ENCODE data around the gene TEX14. TPM values are rescaled to one million over a fixed set of nuclear protein-coding genes. Genes with fewer than 3 reads are reported as not detected.
"Not testable (repeated sequence)": the region's sequence is repeated elsewhere in the genome, so short reads cannot be mapped to it uniquely, and the experiment has no call there.

Gene TEX14
- total and polyA plus RNA-seq, 5 experiments from 2014 or later, result 0.24 to 1.3 (median 0.83) TPM; not detected in 1

DNA sequence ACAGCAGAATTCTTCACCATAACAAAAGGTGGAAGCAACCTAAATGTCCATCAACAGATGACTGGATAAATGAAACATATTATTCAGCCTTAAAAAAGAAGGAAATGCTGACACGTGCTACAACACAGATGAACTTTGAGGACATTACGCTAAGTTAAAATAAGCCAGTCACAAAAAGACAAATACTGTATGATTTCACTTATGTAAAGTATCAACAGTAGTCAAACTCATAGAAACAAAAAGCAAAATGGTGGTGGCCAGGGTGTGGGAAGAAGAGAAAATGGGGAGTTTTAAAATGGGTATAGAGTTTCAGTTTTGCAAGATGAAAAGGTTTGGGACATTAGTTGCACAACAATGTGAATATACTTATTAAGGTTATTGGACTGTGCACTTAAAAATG is 127.6 kb downstream of the TEX14 start:
- Mint-ChIP-seq H3K36me3 (no peaks in the 10 kb centered on the region), H3K9me3 (no peaks in the 10 kb centered on the region), H3K4me3 (no peak overlapping the region), H3K27me3 (peaks cover 0 to 5% (median 2%) of the 10 kb centered on the region in 5 donors), H3K27ac (no peak overlapping the region), H3K4me1 (no peaks in the 10 kb centered on the region)
- POLR2A ChIA-PET, result interaction anchor here (1.0 kb wide), 1 partner anchor 8 kb away, joined by 4 read pairs; no protein-coding TSS in a partner anchor
- ATAC-seq (no peak), DNase-seq (no peak)

- Mint-ChIP-seq H3K4me3 (no peak overlapping the region), H3K4me1 (peaks cover 4 to 11% (median 7%) of the 10 kb centered on the region in 4 donors), H3K27me3 (peaks cover 0 to 5% (median 2%) of the 10 kb centered on the region in 5 donors), H3K27ac (no peak overlapping the region), H3K36me3 (no peaks in the 10 kb centered on the region), H3K9me3 (no peaks in the 10 kb centered on the region)
- DNase-seq (no peak), ATAC-seq (no peak)
- POLR2A ChIA-PET, result no interaction called here
Measured at GRCh38 chr17:58560511-58560910, 131.3 kb downstream of the TEX14 start.

DNA sequence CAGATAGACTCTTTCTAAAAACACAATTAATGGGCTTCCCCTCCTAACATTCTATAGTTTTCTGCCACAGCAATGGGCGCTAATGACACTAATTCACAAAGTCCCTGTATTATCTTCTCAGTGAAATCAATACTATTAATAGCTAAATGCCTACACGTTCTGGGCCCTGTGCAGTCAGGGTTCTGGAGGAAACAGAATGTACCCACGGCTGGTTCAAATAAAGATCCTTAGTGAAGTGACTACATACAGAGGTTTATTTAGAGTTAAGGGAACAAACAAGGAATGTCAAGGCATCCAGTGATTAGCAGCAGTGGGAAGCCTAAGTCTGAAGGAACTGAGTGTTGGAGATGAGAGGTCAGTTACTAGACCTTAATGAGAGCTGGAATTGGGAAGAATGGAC is 133.9 kb downstream of the TEX14 start:
- Mint-ChIP-seq H3K4me3 (no peak overlapping the region), H3K27me3 (peaks cover 0 to 5% (median 0%) of the 10 kb centered on the region in 5 donors), H3K9me3 (no peaks in the 10 kb centered on the region), H3K36me3 (no peaks in the 10 kb centered on the region), H3K27ac (peak overlapping the region in 1 of 10 donors; percentile 66), H3K4me1 (peaks cover 4 to 11% (median 7%) of the 10 kb centered on the region in 4 donors)
- POLR2A ChIA-PET, result interaction anchor here (0.6 kb wide), 1 partner anchor 80 kb away, joined by 3 read pairs; no protein-coding TSS in a partner anchor
- DNase-seq (no peak), ATAC-seq (no peak)

DNA sequence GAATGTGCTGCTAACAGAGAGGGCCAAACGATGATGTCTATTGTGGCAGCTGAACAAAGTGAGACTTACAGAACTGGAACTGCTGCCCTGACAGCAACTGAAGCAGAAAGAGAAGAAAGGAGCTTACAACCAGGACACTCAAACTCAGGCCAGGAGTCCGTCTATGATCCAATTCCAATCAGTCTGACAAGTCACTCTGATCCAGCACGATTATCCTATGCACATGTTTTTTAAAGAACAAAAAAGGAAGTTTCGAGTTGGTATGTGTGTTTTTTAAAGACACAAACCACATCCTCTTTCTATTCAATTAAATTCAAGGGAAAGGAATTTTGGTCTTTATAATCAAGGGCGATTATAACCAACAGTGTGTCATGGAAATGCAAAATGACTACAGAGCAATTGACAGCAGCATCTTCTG is 135.0 kb downstream of the TEX14 start:
- peak overlapping the region in 3 of 10 donors; percentile 2 to 48 (median 8) for H3K4me3 Mint-ChIP-seq
- no peaks in the 10 kb centered on the region for H3K9me3 Mint-ChIP-seq
- no peaks in the 10 kb centered on the region for H3K36me3 Mint-ChIP-seq
- peak overlapping the region in 8 of 10 donors; percentile 1 to 78 (median 24) for H3K27ac Mint-ChIP-seq
- DNase-seq (no peak), ATAC-seq (no peak)
- peaks cover 4 to 11% (median 7%) of the 10 kb centered on the region in 4 donors for H3K4me1 Mint-ChIP-seq
- peaks cover 0 to 5% (median 1%) of the 10 kb centered on the region in 5 donors for H3K27me3 Mint-ChIP-seq
- POLR2A ChIA-PET, result no interaction called here

- not testable (repeated sequence) for ATAC-seq, DNase-seq, H3K9me3 Mint-ChIP-seq, H3K36me3 Mint-ChIP-seq, H3K27me3 Mint-ChIP-seq, H3K27ac Mint-ChIP-seq, H3K4me3 Mint-ChIP-seq
- H3K4me1 Mint-ChIP-seq, result peaks cover 4 to 11% (median 7%) of the 10 kb centered on the region in 4 donors
- POLR2A ChIA-PET, result interaction anchor here (0.6 kb wide), 2 partner anchors 31 to 52 kb away, joined by 3 to 4 read pairs; no protein-coding TSS in a partner anchor
Measured at GRCh38 chr17:58555109-58555508, 136.7 kb downstream of the TEX14 start.

GRCh38 chr17:58541249-58541648 is 150.6 kb downstream of the TEX14 start:
- H3K9me3 Mint-ChIP-seq, result no peaks in the 10 kb centered on the region

GRCh38 chr17:58539698-58540097 is 152.1 kb downstream of the TEX14 start:
- ATAC-seq (no peak), DNase-seq (no peak)
- POLR2A ChIA-PET, result interaction anchor here (1.3 kb wide), 1 partner anchor 20 kb away, joined by 3 read pairs; no protein-coding TSS in a partner anchor
- H3K9me3 Mint-ChIP-seq, result no peaks in the 10 kb centered on the region
- H3K27ac Mint-ChIP-seq, result no peak overlapping the region
- no peaks in the 10 kb centered on the region for H3K36me3 Mint-ChIP-seq
- no peak overlapping the region for H3K4me3 Mint-ChIP-seq
- peaks cover 3 to 15% (median 11%) of the 10 kb centered on the region in 5 donors for H3K27me3 Mint-ChIP-seq
- no peaks in the 10 kb centered on the region for H3K4me1 Mint-ChIP-seq

More at GRCh38 chr17:58541249-58541648, 150.6 kb downstream of the TEX14 start:
- ATAC-seq (no peak), DNase-seq (no peak)
- Mint-ChIP-seq H3K27me3 (peaks cover 0 to 2% (median 0%) of the 10 kb centered on the region in 5 donors), H3K4me1 (no peaks in the 10 kb centered on the region), H3K27ac (no peak overlapping the region), H3K36me3 (no peaks in the 10 kb centered on the region), H3K4me3 (no peak overlapping the region)
- POLR2A ChIA-PET, result interaction anchor here (0.6 to 0.9 kb wide), 2 partner anchors 11 to 663 kb away, joined by 3 read pairs; no protein-coding TSS in a partner anchor

GRCh38 chr17:58538811-58539409 is 152.9 kb downstream of the TEX14 start:
- no peaks in the 10 kb centered on the region for H3K9me3 Mint-ChIP-seq
- peaks cover 4 to 22% (median 15%) of the 10 kb centered on the region in 5 donors for H3K27me3 Mint-ChIP-seq
- POLR2A ChIA-PET, result no interaction called here
- no peak for ATAC-seq
- no peak for DNase-seq
- peak overlapping the region in 1 of 10 donors; percentile 16 for H3K27ac Mint-ChIP-seq
- H3K4me1 Mint-ChIP-seq, result no peaks in the 10 kb centered on the region
- H3K36me3 Mint-ChIP-seq, result no peaks in the 10 kb centered on the region
- H3K4me3 Mint-ChIP-seq, result no peak overlapping the region

- Mint-ChIP-seq H3K4me1 (peaks cover 0 to 5% (median 2%) of the 10 kb centered on the region in 4 donors), H3K36me3 (no peaks in the 10 kb centered on the region), H3K9me3 (no peaks in the 10 kb centered on the region), H3K27ac (no peak overlapping the region), H3K4me3 (no peak overlapping the region), H3K27me3 (peaks cover 4 to 36% (median 20%) of the 10 kb centered on the region in 5 donors)
- ATAC-seq (no peak), DNase-seq (no peak)
- POLR2A ChIA-PET, result no interaction called here
Measured at GRCh38 chr17:58537266-58537665, 154.6 kb downstream of the TEX14 start.

DNA sequence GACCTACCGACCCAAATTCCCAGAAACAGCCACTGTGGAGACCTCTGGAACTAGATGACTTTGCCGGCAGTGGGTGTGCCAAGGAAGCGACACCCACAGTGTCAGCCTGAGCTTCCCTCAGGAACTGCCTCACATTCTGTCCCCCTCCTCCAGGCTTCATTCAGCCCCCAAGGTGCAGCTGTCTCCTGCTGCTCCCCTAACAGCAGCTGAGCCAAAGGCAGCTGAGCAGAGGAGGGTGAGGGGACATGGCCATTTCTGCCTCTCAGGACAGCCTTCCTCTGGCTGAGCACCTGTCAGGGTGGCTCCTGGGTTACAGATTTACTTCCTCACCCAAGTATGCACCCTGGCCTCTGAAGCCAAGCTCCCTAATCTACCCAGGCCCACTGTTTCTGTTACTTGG is 155.3 kb downstream of the TEX14 start:
- Mint-ChIP-seq H3K27me3 (peaks cover 4 to 36% (median 20%) of the 10 kb centered on the region in 5 donors), H3K9me3 (no peaks in the 10 kb centered on the region)
- POLR2A ChIA-PET, result interaction anchor here (1.4 kb wide), 1 partner anchor 9 kb away, joined by 3 read pairs; no protein-coding TSS in a partner anchor

GRCh38 chr17:58535431-58535830 is 156.4 kb downstream of the TEX14 start:
- Mint-ChIP-seq H3K4me1 (peaks cover 0 to 8% (median 4%) of the 10 kb centered on the region in 4 donors), H3K27me3 (peaks cover 4 to 36% (median 20%) of the 10 kb centered on the region in 5 donors), H3K27ac (no peak overlapping the region), H3K4me3 (no peak overlapping the region), H3K9me3 (no peaks in the 10 kb centered on the region), H3K36me3 (no peaks in the 10 kb centered on the region)
- POLR2A ChIA-PET, result interaction anchor here (1.4 kb wide), 1 partner anchor 8 kb away, joined by 3 read pairs; no protein-coding TSS in a partner anchor
- DNase-seq (no peak), ATAC-seq (no peak)

More for the DNA sequence above, 155.3 kb downstream of the TEX14 start:
- Mint-ChIP-seq H3K27ac (no peak overlapping the region), H3K36me3 (no peaks in the 10 kb centered on the region), H3K4me3 (no peak overlapping the region), H3K4me1 (peaks cover 0 to 7% (median 3%) of the 10 kb centered on the region in 4 donors)
- ATAC-seq (no peak), DNase-seq (no peak)

DNA sequence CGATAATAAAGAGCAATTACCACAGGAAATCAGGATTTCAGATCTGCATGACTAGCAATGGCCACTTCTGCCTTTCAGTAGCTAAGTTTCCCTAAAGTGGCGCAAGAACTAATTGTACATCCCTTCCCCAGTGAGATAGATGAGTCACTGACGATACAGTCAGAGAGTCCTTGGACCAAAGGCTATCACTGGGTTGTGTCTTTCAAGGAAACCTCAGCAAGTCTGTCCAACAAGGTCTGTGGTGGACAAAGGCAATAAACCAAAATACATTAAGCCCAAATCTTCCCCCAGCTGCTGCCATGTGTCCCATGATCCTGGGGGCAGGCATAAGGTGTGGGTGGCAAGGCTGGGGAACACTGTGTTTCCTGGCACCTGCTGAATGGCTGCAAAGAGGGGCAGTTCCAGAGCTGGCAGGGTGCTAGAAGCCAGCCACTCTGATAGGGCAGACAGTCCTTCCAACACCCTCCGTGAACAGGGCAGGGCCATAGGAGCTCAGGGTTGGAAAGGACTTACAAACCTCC is 156.9 kb downstream of the TEX14 start:
- H3K4me3 Mint-ChIP-seq, result peak overlapping the region in 1 of 10 donors; percentile 75
- H3K27me3 Mint-ChIP-seq, result peaks cover 4 to 36% (median 22%) of the 10 kb centered on the region in 5 donors
- POLR2A ChIA-PET, result no interaction called here
- H3K27ac Mint-ChIP-seq, result no peak overlapping the region
- H3K4me1 Mint-ChIP-seq, result peaks cover 0 to 8% (median 4%) of the 10 kb centered on the region in 4 donors
- H3K9me3 Mint-ChIP-seq, result no peaks in the 10 kb centered on the region
- DNase-seq, result no peak
- no peaks in the 10 kb centered on the region for H3K36me3 Mint-ChIP-seq
- ATAC-seq, result no peak

DNA sequence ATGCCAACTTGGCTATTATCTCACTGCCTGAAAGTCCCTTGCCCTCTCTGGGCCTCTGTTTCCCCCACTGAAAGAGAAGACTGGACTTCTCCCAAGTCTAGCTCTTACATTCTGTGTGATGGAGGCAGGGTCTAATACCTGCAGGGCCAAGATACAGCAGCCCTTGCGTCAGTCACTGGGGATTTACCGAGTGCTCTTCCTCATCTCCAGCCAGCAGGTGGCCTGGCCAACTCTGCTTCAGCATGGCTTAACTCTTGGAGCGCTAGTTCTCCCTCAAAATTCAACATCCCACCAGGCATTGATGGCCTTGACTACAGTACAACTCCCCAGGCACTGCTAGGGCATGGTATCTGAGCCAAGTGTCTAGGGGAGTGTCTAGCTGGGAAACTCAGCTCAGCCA is 157.5 kb downstream of the TEX14 start:
- ATAC-seq (no peak), DNase-seq (no peak)
- H3K27ac Mint-ChIP-seq, result no peak overlapping the region
- peaks cover 0 to 8% (median 4%) of the 10 kb centered on the region in 4 donors for H3K4me1 Mint-ChIP-seq
- H3K9me3 Mint-ChIP-seq, result no peaks in the 10 kb centered on the region
- H3K4me3 Mint-ChIP-seq, result peak overlapping the region in 2 of 10 donors; percentile 52 to 75
- POLR2A ChIA-PET, result no interaction called here
- H3K36me3 Mint-ChIP-seq, result peaks cover 0 to 1% (median 0%) of the 10 kb centered on the region in 3 donors
- H3K27me3 Mint-ChIP-seq, result peaks cover 4 to 41% (median 27%) of the 10 kb centered on the region in 5 donors
